ENCODE data around the gene NHLRC3.
"Not testable (repeated sequence)": the region's sequence is repeated elsewhere in the genome, so short reads cannot be mapped to it uniquely, and the experiment has no call there.

The NHLRC3 gene, protein sequence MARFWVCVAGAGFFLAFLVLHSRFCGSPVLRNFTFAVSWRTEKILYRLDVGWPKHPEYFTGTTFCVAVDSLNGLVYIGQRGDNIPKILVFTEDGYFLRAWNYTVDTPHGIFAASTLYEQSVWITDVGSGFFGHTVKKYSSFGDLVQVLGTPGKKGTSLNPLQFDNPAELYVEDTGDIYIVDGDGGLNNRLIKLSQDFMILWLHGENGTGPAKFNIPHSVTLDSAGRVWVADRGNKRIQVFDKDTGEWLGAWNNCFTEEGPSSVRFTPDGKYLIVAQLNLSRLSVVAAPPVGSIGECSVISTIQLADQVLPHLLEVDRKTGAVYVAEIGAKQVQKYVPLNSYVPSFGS

DNA sequence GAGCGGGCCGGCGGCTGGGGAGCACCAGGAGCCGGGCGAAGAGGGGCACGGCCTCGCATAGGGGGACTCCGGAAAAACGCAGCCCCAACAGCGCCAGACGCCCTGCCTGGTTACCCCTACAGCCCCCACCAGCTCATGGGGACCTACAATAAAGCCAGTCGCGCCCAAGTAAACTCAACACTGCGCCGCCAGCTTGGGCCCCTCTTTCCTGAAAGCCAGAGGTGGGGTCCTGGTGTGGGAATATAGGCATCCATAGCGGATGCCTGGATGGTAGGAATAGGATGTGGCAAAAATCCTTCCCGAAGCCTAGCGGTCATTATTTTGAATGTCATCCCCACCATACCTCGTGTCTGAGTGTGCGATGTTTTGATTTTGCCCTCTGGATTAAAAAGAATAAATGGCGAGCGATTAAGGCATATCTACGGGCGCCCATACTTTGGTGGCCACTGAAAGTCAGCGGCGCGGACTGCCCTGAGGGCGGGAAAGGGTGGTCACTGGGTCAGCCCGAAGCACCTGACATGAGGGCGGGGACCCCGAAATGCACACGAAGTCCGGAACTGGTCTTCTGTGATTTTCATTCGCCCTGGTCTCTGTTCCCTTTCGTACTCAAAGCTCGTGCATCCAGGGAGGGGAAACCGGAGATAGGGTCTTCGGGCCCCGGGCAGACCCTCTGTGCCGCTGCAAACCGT, at the start of gene NHLRC3, which contains the start of gene PROSER1:
Gene NHLRC3, plus strand, starts transcription at position 577 of the 689 bp plus-strand sequence. CDS start 184 bp downstream, outside the sequence.
Gene PROSER1, minus strand, starts transcription at position 210 of the 689 bp plus-strand sequence. CDS start 847 bp downstream, outside the sequence.
- peak within 1 kb of the TSS; percentile 90 for H3K4me3 Mint-ChIP-seq
- peaks cover 30% of the 10 kb centered on the region for H3K4me1 Mint-ChIP-seq
- peak within 1 kb of the TSS; percentile 98 for H3K27ac Mint-ChIP-seq
- no peaks in the 10 kb centered on the region for H3K9me3 Mint-ChIP-seq
- ATAC-seq (ENCODE audit: low read depth) (peak; percentile 74), DNase-seq (ENCODE audit: low spot score in 2 of 2) (peak; percentile 74 to 77)
- peaks cover 6% of the 10 kb centered on the region for H3K36me3 Mint-ChIP-seq
- H3K27me3 Mint-ChIP-seq = no peaks in the 10 kb centered on the region

DNA sequence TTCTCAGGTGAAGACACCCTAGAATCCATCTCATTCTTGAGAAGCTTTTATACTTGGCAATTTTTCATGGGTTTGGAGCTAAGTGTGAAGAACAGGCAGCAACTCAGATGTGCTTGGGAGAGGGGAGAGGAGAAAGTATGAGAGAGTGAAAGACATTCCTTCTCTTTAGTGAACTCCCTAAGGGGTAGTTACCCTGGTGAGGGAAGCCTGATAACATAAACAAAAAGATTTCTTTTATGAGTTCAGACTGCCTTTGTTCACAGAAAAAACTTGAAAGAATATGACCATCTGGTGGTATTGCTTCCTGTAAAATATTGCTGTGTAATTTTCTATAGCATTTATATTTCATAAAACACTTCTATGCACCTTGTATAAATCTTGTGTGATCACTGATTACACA, 47.6 kb upstream of the NHLRC3 start, which contains the start of gene STOML3:
Gene STOML3, minus strand, starts transcription at position 139 of the 400 bp plus-strand sequence. Its CDS starts 110 bp downstream, at position 29.
- no peak for ATAC-seq (ENCODE audit: low read depth)
- no peak within 1 kb of the TSS for H3K4me3 Mint-ChIP-seq
- H3K9me3 Mint-ChIP-seq = no peaks in the 10 kb centered on the region
- no peak within 1 kb of the TSS for H3K27ac Mint-ChIP-seq
- DNase-seq (ENCODE audit: low spot score in 2 of 2) = no peak
- no peaks in the 10 kb centered on the region for H3K4me1 Mint-ChIP-seq
- peaks cover 3% of the 10 kb centered on the region for H3K27me3 Mint-ChIP-seq
- H3K36me3 Mint-ChIP-seq = no peaks in the 10 kb centered on the region

DNA sequence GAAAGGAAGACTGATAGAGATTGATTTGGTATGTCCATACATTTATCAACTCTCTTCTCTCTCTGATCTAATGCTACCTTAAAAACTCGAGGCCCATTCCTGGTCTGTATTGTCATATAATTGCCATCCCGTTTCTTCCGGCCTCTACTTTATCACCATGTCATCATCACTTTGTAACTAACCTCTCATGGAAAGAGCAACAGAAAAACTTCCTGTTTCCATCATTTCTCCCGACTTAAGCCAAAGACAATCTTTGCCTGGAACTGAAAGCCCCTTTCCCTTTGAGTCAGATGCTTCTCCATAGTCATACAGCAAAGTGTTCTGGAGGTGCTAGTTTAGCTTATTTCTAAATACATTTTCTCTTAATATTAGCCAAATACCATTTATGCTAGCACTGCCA, 44.9 kb upstream of the NHLRC3 start:
- H3K36me3 Mint-ChIP-seq = no peaks in the 10 kb centered on the region
- H3K4me3 Mint-ChIP-seq = no peak overlapping the region
- no peak overlapping the region for H3K27ac Mint-ChIP-seq
- no peaks in the 10 kb centered on the region for H3K9me3 Mint-ChIP-seq
- H3K27me3 Mint-ChIP-seq = peaks cover 3% of the 10 kb centered on the region
- no peak for ATAC-seq (ENCODE audit: low read depth)
- DNase-seq (ENCODE audit: low spot score in 2 of 2) = no peak
- no peaks in the 10 kb centered on the region for H3K4me1 Mint-ChIP-seq

DNA sequence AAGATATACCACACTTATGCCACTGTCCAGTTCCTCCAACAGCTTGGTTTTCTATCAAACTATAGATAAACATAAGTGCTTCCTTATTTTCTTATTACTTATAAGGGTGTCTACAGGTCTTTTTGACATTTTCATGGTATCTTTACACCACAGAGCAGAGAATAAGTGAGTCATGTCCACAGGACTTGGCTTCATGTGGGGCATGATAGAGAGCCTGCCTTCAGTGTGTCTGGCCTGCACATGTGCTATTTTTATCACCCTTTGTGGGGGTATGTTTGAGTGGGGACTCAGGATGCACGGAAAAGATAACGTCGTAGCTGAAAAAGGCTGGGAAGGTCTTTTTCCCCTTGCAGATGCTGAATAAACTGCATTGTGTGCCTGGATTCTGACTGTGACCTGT, 39.5 kb upstream of the NHLRC3 start:
- no peaks in the 10 kb centered on the region for H3K36me3 Mint-ChIP-seq
- H3K27me3 Mint-ChIP-seq = peaks cover 1% of the 10 kb centered on the region
- no peaks in the 10 kb centered on the region for H3K4me1 Mint-ChIP-seq
- DNase-seq (ENCODE audit: low spot score in 2 of 2) (no peak), ATAC-seq (ENCODE audit: low read depth) (no peak)
- no peak overlapping the region for H3K4me3 Mint-ChIP-seq
- no peak overlapping the region for H3K27ac Mint-ChIP-seq
- H3K9me3 Mint-ChIP-seq = no peaks in the 10 kb centered on the region

DNA sequence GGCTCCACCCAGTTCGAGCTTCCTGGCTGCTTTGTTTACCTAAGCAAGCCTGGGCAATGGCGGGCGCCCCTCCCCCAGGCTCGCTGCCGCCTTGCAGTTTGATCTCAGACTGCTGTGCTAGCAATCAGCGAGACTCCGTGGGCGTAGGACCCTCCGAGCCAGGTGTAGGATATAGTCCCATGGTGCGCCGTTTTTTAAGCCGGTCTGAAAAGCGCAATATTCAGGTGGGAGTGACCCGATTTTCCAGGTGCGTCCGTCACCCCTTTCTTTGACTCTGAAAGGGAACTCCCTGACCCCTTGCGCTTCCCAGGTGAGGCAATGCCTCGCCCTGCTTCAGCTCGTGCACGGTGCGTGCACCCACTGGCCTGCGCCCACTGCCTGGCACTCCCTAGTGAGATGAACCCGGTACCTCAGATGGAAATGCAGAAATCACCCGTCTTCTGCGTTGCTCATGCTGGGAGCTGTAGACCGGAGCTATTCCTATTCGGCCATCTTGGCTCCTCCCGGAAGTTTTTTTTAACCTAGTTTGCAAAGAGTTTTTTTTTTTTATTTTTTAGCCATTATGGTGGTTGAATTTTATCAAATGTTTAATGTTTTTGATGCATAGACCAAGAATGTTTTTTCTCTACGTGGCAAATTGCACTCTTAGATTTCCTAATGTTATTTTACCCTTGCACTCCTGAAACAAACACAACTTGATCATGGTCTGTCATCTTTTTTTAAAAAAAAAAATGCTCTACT, 31.7 kb upstream of the NHLRC3 start:
- not testable (repeated sequence) for DNase-seq (ENCODE audit: low spot score in 2 of 2); ATAC-seq (ENCODE audit: low read depth); H3K4me3 Mint-ChIP-seq; H3K9me3 Mint-ChIP-seq; H3K27ac Mint-ChIP-seq; H3K4me1 Mint-ChIP-seq; H3K27me3 Mint-ChIP-seq
- peaks cover 22% of the 10 kb centered on the region for H3K36me3 Mint-ChIP-seq

DNA sequence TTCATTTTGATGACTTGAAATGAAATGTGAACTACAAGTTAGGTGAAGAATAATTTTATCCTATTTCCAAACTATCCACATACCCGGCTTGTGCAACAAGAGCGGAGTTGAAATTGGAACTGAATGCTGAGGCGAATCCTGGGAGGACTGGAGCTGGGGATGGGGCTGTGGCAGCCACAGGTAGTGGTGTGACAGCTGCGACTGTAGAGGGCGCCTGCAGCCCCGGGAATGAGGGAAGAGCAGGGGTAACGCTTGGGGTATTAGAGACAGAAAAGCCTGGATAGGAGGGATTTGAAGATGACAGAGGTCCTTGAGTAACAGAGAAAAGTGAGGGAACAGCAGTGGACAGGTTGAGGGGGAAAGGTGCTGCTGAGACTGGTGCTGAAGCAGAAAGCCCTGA, 25.6 kb upstream of the NHLRC3 start:
- H3K27me3 Mint-ChIP-seq = no peaks in the 10 kb centered on the region
- peaks cover 48% of the 10 kb centered on the region for H3K36me3 Mint-ChIP-seq
- no peaks in the 10 kb centered on the region for H3K4me1 Mint-ChIP-seq
- ATAC-seq (ENCODE audit: low read depth) = no peak
- H3K4me3 Mint-ChIP-seq = no peak overlapping the region
- no peak overlapping the region for H3K27ac Mint-ChIP-seq
- DNase-seq (ENCODE audit: low spot score in 2 of 2) = no peak
- no peaks in the 10 kb centered on the region for H3K9me3 Mint-ChIP-seq

DNA sequence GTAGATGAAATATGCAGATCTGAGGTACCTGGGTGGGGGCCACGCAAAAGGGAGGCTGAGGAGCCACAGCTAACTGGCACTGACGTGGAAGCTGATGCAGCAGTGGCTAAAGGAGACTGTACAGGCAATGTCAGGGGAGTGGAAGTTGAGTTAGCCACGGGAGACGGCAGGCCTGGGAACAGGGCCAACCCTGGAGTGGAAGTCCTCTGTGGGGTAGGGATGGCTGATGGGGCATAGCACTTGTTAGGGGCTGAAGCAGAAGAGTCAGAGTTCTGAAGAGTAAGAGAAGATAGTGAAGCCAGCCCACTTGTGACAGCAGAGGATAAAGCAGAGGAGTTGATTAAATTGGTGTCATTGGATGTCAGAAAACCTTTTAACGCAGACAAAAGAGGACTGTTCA, 24.8 kb upstream of the NHLRC3 start:
- H3K4me1 Mint-ChIP-seq = no peaks in the 10 kb centered on the region
- ATAC-seq (ENCODE audit: low read depth) (no peak), DNase-seq (ENCODE audit: low spot score in 2 of 2) (no peak)
- H3K27me3 Mint-ChIP-seq = no peaks in the 10 kb centered on the region
- H3K9me3 Mint-ChIP-seq = no peaks in the 10 kb centered on the region
- H3K36me3 Mint-ChIP-seq = peaks cover 44% of the 10 kb centered on the region
- no peak overlapping the region for H3K4me3 Mint-ChIP-seq
- H3K27ac Mint-ChIP-seq = no peak overlapping the region

DNA sequence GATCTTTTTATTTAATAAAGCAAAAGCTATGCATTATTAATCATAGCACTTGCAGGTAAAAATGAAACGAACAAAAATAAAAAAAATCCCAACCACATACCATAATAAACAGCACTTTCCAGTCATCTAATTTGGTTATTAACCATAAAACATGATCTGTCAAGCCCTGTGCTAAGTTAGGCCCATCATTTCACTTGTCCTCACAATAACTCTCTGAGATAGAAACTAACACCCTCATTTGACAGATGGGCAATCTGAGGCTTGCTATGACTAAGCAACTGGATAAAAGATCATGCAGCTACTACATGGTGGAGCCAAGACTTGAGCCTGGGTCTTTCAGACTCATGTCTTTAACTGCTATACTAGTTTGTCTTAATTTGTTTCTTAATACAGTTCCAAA, 22.2 kb upstream of the NHLRC3 start:
- Mint-ChIP-seq H3K27me3 (no peaks in the 10 kb centered on the region), H3K36me3 (peaks cover 36% of the 10 kb centered on the region), H3K9me3 (no peaks in the 10 kb centered on the region), H3K4me1 (no peaks in the 10 kb centered on the region), H3K27ac (no peak overlapping the region), H3K4me3 (no peak overlapping the region)
- DNase-seq (ENCODE audit: low spot score in 2 of 2) = no peak
- ATAC-seq (ENCODE audit: low read depth) = no peak

DNA sequence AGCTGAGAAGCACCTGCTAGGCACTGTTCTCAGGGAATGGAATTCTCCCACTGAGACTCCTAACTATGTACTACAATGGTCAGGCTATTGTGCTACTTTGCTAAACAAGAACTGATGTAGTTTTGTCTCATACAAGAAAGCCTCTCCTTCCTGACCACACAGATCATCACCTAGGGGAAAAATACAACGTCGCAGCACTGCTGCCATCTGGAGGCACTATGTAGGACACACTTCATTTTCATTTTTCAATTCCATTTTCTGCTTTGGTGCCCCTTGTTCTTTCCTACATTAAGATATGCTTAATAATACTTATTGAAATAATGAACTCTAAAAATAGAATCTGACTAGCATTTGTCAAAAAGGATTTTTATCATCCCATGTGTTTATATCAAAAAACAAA, 21.5 kb upstream of the NHLRC3 start:
- DNase-seq (ENCODE audit: low spot score in 2 of 2) (no peak), ATAC-seq (ENCODE audit: low read depth) (no peak)
- no peaks in the 10 kb centered on the region for H3K9me3 Mint-ChIP-seq
- H3K36me3 Mint-ChIP-seq = peaks cover 40% of the 10 kb centered on the region
- no peak overlapping the region for H3K4me3 Mint-ChIP-seq
- no peaks in the 10 kb centered on the region for H3K27me3 Mint-ChIP-seq
- no peak overlapping the region for H3K27ac Mint-ChIP-seq
- no peaks in the 10 kb centered on the region for H3K4me1 Mint-ChIP-seq

DNA sequence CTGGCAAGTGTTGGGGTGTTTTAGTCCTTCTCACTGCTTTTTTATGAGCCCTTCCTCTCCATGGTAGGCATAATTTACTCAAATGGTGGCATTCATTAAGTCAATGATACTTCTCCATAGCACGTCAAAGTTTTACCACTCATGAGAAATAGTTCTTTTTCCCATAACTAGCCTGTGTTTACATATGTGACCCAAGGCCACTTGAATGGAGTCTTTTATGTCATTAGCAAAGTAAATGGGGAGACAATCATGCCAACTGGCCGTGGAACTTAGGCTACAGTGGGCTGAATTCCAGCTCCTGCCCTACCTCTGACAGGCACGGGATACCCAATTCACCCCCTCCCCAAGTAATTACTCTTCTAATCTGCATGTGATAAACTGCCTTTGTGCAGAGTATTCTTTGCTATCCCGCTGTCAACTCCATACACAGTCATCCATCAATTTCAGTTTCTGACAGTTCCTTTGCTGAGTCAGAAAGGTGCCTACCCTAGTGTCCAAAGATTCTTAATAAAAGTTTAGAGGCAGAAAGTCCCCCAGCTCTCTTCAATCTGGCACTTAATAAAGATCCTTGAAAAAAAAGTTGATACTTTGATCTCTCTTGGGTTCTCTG, 17.3 kb upstream of the NHLRC3 start:
- Mint-ChIP-seq H3K9me3 (no peaks in the 10 kb centered on the region), H3K4me1 (no peaks in the 10 kb centered on the region), H3K27me3 (no peaks in the 10 kb centered on the region), H3K27ac (no peak overlapping the region), H3K4me3 (no peak overlapping the region), H3K36me3 (peaks cover 29% of the 10 kb centered on the region)
- DNase-seq (ENCODE audit: low spot score in 2 of 2) (no peak), ATAC-seq (ENCODE audit: low read depth) (no peak)

DNA sequence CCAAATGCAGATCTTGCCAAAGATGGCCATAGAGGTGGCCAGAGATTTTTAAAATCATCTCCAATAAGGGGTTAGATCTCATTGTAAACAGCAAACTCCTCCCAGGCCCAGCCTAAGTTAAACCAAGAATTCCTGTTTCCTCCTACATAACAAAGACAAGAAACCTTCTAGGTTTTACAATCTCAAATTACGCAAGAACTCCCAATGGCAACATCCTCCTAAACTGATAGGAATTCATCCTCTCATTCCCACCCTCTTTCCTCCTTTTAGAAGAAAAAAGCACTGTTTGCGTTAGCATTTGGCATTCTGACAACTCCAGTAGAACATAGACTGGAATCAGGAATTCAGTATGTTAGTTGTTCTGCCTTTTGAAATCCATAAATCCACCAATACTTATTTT, 14.9 kb upstream of the NHLRC3 start:
- Mint-ChIP-seq H3K9me3 (no peaks in the 10 kb centered on the region), H3K4me1 (peaks cover 3% of the 10 kb centered on the region), H3K27ac (peak overlapping the region; percentile 48), H3K4me3 (no peak overlapping the region), H3K27me3 (no peaks in the 10 kb centered on the region), H3K36me3 (peaks cover 34% of the 10 kb centered on the region)
- ATAC-seq (ENCODE audit: low read depth) (no peak), DNase-seq (ENCODE audit: low spot score in 2 of 2) (no peak)

DNA sequence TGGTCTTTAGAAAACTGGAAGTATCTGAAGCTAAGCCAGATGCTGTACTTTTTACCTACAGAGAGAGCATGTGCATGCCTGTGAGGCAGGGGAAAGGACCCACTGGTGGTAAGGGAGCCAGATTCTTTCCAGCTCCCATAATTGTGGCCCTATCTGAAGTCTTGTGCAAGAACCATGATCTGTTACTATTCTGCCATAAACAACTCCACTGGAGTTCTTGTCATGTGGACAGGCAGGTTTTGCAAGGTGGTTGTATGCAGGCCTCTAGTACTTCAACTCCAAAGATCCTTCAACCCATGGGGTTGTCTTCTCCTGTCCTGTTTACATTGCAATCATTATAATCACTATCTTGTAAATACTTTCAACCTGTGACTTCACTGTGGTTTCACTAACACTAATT, 14.5 kb upstream of the NHLRC3 start:
- Mint-ChIP-seq H3K4me1 (peaks cover 3% of the 10 kb centered on the region), H3K4me3 (no peak overlapping the region), H3K36me3 (peaks cover 34% of the 10 kb centered on the region), H3K27ac (peak overlapping the region; percentile 48), H3K27me3 (no peaks in the 10 kb centered on the region), H3K9me3 (no peaks in the 10 kb centered on the region)
- DNase-seq (ENCODE audit: low spot score in 2 of 2) = no peak
- ATAC-seq (ENCODE audit: low read depth) = no peak

DNA sequence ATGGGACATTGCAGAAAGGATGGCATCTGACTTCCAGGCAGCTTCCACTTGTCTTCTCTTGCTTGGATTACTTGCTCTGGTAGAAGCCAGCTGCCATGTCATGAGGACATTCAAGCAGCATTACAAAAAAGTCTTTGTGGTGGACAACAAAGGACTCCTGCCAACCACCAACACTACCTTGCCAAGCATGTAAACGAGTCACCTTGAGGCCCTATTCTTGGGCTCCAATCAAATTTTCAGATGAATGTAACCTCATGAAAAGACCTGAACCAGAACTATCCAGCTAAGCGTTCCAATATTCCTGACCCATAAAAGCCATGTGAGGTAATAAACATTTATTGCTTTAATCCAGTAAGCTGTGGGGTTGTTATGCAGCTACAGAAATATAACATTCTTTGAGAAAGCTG, 12.8 kb upstream of the NHLRC3 start:
- ATAC-seq (ENCODE audit: low read depth) (no peak), DNase-seq (ENCODE audit: low spot score in 2 of 2) (no peak)
- Mint-ChIP-seq H3K27me3 (no peaks in the 10 kb centered on the region), H3K36me3 (peaks cover 30% of the 10 kb centered on the region), H3K9me3 (no peaks in the 10 kb centered on the region), H3K4me3 (no peak overlapping the region), H3K4me1 (peaks cover 3% of the 10 kb centered on the region), H3K27ac (no peak overlapping the region)

DNA sequence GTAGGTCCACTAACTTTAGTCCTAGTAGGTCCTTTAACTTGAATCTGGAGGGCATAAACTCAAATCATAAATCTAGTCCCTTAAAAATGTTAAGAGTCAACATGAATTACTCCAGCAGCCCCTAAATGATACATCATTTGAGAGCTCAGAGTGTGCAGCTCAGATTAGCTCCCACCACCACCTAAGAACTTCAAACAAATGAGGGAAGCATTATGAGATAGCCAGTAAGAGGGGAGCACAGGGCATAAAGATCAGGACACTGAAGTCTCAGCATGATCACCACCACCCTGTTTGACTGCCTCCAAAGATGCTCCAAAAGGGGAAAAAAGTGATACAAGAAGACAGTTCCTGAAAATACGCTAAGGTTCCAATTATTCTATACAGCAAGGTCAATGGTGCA, 6.1 kb upstream of the NHLRC3 start:
- Mint-ChIP-seq H3K4me1 (peaks cover 25% of the 10 kb centered on the region), H3K36me3 (peaks cover 8% of the 10 kb centered on the region), H3K27ac (peak overlapping the region; percentile 50), H3K9me3 (no peaks in the 10 kb centered on the region), H3K4me3 (no peak overlapping the region), H3K27me3 (no peaks in the 10 kb centered on the region)
- no peak for DNase-seq (ENCODE audit: low spot score in 2 of 2)
- no peak for ATAC-seq (ENCODE audit: low read depth)
